ENCODE measurements around the gene SLC12A6.
A peak's percentile ranks its signal among the peaks of the same experiment; 100 is the strongest.

The SLC12A6 gene

DNA sequence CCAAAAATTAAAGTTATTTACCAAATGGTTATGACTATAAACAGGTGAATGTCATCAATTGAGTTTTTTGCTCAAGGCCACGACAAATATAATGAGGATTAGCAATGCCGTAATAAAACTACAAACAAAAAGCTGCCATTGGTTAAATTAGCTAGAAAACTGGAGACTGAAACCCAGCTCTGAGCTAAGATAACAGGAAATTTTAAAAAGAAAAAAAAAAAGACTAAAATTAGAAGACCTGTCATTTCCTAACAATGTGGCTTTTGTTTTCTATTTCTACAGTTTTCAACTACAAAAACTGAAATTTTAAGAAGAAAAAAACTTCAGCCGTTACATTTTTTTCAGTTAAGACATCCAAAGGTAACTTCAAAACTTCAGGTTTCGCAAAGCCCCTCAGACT lies 9.7 kb downstream of the SLC12A6 start:
- DNase-seq, result no peak

DNA sequence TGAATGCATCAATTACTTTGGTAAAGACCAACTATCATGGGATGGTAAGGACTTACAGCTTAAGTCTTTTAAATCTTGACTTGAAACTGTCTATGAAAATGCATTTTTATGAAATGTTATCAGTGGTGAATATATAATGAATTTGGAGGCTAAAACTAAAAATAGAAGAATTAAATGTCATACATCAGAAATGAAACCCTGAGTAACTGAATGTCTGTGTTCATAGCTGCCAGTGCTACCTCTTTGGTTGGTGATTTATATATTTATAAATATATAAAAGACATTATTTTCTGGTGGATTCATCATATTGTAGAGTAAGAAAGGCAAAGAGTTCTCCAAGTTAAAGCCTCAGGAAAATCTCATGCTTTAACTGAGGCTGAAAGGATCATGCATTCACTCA lies 12.2 kb downstream of the SLC12A6 start:
- DNase-seq, result no peak

DNA sequence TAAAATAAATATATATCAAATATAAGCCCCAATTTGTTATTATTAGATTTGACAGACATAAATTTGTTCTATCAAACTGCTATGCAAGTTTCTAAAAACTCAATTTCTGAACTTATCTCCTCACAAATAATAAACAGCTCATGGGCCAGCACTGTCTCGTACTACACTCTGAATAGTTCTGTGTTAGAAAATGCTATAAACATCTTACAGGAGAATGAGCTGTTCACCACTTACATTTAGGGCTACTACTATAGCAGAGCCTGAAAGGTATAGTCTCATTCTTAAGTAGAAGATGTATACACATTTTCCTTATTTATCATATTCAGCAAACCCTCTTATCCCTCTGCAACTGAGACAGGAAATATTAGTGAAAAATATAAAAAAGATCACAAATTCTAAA lies 12.6 kb downstream of the SLC12A6 start:
- no peak for DNase-seq

DNA sequence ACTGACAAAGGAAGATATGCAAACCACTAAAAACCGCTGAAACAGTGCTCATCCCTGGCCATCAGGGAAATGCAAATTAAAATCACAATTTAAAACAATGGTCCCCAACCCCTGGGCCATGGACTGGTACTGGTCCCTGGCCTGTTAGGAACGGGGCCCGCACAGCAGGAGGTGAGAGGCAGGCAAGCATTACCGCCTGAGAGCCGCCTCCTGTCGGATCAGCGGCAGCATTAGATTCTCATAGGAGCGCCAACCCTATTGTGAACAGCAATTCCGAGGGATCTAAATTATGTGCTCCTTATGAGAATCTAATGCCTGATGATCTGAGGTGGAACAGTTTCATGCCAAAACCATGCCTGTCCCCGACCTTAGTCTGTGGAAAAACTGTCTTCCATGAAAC lies 14.4 kb downstream of the SLC12A6 start:
- no peak for DNase-seq

DNA sequence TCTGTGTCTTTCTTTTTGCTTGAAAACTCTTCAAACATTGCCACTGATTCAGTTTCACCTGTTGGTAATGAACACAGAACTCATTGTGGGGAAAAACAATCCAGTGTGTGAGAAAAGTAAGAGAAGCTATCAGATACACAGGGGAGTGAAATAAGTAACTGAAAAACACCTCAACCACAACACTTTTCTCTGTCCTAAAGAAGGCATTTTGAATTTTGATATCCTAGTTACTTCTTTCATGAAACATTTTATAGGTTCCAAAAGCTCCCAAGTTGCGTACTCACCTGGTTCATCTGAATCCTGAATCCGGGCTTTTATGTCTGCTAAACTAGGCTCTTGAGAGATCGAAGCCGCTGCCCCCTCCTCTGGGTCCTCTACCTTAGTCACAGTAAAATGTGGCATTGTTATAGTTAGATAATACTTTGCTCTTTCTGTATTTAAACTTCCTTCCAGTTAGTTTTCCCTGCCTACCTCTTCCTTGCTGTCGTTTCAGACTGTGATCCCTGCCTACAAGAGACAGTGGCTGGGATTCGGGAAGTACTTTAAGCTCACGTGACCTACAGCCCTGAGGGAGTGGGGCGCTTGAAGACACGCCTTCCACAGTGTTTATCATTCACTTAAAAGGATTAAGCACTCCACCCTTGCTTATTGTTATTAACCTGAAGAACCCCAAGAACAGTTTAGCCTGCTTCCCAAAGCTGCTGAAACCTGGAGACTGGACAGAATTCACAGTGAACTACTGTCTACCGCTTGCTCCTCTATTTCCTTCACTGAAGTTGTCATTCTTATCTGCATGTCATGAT lies 19.1 kb downstream of the SLC12A6 start:
- DNase-seq, result no peak

DNA sequence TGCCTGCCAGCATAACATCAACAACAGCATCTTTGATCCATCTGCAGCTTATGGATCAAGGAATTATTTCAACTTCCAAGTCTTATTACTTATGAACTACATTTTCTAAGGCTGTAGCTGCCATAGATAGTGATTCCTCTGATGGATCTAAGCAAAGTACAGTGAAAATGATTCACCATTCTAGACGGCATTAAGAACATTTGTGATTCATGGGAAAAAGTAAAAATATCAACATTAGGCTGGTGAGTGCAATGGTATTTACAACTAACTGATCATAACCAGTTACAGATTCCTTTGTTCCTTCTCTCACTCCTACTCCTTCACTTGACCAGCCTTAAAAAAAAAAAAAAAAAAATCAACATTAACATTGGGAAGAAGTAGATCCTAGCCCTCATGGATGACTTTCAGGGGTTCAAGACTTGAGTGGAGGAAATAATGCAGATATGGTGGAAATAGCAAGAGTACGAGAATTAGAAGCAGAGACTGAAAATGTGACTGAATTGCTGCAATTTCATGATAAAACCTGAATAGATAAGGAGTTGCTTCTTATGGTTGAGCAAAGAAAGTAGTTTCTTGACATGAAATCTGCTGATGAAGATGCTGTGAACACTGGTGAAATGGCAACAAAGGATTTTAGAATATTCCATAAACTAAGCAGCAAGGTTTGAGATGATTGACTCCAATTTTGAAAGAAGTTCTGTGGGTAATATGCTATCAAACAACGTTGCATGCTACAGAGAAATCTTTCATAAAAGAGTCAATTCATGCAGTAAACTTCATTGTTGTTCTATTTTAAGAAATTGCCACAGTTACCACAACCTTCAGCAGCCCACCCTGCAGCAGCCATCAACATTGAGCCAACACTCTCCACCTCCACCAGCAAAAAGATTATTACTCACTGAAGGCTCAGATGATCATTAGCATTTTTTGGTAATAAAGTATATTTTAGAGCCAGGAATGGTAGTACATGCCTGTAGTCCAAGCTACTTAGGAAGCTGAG lies 22.8 kb downstream of the SLC12A6 start:
- DNase-seq, result no peak

DNA sequence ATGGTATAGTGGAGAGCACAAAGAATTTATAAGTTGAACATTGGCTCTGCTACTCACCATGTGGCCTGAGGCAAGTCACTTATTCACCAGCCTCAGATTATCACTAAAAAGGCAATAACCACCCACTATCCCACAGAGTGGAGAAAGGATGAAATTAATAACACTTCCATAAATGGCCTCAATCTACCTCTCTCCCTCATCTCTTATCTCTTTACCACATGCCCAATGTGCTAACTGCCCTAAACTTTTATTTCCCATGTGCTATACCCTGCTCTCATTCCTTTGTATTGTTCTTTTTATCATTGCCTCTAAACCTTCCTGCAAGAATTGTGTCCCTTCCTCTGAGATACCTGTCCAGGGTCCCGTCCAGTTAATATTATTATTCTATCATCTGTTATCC lies 26.0 kb downstream of the SLC12A6 start:
- no peak for DNase-seq

DNA sequence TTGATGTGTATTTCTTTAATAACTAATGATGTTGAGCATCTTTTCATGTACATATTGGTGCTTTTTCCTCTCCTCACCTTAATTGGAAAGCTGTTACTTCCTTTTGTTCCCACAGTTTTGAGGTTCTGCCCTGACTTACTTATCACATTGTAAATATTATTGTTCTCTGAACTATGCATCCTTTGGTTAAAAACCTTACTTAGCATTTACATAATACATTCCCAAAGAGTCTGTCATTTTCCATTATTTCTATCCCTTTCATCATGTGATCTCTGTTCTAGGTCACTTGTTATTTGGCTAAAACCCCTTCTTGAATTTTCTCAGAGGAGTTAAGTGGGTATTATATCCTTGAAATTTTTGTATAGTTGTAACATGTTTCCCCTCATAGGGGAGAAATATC lies 33.0 kb downstream of the SLC12A6 start:
- DNase-seq, result no peak

DNA sequence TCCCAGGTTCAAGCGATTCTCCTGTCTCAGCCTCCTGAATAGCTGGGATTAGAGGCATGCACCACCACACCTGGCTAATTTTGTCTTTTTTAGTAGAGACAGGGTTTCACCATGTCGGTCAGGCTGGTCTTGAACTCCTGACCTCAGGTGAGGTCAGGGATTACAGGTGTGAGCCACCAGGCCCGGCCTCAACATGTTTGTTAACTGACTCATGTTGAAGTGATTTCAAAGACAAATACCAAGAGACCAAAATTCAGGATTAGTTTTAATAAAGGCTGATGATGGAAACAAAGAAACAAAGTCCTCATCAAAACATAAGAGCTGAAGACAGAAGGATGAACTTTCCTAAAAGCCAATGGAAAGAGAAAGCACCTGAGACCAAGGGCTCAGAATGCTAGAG lies 36.5 kb downstream of the SLC12A6 start:
- no peak for DNase-seq

DNA sequence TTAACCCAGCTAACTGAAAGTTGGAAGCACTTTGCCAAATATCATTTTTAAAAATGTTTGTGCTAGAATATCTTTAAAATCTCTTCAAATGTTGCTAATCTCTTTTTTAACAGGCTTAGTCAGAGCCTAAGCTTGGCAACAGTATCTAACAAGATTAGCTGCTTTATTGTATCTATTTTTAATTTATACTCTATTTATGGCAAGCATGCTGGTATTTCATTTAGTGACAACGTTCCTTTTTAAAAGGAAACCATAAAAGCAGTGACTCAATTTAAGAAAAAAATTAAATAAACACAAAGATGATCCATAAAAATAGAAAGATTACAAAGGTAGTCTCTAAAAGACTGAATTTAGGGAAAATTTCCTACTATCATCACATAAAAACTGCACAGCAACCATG lies 40.5 kb downstream of the SLC12A6 start:
- DNase-seq, result no peak

DNA sequence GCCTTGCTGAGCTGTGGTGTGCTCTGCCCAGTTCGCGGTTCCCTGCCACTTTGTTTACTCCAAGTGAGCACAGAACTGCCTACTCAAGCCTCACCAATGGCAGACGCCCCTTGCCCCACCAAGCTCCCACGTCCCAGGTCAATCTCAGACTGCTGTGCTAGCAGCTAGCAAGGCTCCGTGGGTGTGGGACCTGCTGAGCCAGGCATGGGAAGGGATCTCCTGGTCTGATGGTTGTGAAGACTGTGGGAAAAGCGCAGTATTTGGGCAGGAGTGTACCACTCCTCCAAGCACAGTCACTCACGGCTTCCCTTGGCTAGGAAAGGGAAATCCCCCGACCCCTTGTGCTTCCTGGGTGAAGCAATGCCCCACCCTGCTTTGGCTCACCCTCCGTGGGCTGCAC lies 45.0 kb downstream of the SLC12A6 start:
- no peak for DNase-seq

DNA sequence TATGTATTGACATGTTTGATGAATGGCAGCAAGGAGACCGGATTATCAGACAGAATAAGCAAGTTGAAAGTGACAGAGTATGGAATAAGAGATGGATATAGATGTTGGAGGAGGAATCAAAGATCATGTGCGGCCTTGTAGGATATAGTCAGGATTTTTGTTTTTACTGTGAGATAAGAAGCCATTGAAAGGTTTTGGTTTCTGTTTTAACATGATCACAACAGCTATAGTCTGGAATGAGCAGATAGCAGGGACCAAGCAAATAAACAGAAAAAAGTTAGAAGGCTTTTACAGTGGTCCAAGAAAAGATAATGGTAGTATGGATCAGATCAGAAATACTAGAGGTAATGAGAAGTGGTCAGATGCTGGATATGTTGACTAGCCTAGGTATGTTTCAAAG lies 52.6 kb downstream of the SLC12A6 start:
- no peak for DNase-seq

DNA sequence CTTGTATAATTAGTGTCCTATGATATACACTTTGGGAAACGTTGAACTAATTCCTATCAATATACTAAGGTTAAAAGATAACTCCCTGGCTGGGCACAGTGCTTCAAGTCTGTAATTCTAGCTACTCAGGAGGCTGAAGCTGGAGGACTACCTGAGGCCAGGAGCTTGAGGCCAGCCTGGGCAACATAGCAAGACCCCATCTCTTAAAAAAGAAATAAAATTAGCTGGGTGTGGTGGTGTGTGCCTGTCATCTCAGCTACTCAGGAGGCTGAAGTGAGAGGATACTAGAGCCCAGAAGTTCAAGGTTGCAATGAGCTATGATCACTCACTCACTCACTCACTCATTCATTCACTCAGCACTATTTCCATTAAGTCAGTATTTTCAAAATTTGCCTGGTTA lies 55.2 kb downstream of the SLC12A6 start:
- no peak for DNase-seq

DNA sequence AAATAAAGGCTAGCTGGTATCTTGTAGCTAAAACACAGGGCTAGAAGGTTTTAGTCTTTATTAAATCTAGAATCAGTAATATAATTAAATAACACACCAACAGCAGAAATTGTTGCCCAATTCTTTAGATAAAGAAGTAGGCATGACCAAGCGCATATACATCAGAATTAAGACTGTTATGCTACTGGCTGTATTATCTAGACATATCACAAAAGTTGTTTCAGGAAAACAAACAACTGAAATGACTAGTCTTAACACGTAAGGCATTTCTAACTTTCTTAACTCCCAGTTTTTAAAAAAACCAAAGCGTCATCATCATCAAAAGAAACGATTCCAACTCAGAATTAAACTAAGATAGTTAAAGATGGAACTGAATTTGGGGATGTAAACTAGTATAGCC lies 57.4 kb downstream of the SLC12A6 start:
- no peak for DNase-seq

DNA sequence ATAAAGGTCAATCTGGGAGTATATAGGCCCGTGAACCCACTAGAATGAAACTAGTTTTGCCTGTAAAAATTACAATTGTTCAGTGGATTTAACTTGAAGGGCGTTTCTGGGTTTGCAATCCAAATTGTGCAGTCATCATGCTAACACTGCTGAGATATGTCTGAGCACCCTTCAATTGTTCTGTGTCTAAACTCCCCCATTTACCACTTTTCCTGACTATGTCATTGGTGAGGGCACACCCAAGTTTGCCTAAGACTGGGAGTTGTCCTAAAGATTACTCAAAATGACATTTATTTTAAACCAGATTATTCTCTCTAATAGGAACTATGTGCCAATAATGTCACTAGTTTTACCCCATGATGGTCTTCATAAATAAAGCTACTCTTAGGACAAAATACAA lies 58.2 kb downstream of the SLC12A6 start:
- no peak for DNase-seq

DNA sequence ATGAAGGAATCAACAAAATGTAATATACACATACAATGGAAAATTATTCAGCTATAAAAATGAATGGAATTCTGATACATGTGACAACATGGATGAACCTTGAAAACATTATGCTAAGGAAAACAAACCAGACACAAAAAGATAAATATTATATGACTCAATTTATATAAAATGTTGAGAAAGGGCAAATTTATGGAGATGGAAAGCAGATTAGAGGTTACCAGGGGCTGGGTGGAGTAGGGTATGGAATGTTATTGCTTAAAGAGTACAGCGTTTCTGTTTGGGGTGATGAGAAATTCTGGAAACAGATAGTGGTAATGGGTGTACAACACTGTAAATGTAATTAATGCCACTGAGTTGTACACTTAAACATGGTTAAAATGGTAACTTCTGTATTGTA lies 61.9 kb downstream of the SLC12A6 start:
- no peak for DNase-seq

DNA sequence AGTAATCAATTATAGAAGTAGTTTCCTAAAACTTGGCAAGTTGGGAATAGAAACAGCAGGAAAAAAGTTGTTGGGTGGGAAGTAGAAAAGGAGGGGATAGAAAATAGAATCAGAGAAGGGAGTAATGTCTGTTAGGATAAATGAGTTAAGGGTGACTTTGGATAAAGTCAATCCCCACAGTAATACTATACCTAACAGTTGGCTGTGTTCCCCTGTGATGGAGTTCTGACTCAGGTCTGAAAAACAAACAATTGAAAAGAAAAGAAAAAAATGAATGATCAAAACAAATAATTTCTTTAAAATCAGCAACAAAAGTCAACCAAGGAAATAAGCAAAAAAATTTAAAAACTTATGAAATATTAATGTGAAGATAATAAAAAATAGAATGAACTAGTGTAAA lies 62.4 kb downstream of the SLC12A6 start:
- no peak for DNase-seq

DNA sequence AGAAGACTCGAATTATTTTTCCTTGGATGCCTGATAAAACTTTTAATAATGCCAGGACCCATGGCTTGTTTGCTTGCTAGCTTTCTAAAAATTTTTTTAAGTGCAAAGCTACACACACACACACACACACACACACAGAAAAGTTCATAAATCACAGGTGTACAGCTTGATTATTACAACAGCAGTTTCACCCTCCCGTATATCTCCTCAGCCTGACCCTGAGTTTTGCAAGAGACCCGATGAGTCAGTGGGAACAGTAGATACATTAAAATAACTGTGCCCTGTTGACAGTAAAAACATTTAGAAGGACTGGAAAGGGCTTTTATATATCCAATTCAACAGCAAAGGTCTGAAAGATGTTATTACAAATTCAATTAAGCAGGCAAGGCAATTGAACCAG lies 66.1 kb downstream of the SLC12A6 start:
- DNase-seq, result peak; percentile 1

DNA sequence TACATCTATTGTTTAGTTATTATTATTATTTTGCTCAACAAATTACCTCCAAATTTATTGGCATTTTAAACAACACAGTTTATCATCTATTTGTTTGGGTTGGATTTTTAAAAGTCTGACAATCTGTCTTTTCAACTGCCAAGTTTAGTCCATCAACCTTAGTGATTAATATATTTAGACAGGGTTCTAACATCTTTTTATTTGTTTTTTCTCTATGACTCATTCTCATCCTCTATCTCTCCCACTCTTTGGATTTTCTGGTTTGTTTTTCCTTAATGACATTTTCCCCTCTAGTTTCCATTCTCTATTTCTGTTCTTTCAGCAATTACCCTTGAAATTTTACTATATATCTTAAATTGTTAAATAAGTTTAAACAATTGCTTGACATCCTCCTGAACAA lies 70.8 kb downstream of the SLC12A6 start:
- no peak for DNase-seq

DNA sequence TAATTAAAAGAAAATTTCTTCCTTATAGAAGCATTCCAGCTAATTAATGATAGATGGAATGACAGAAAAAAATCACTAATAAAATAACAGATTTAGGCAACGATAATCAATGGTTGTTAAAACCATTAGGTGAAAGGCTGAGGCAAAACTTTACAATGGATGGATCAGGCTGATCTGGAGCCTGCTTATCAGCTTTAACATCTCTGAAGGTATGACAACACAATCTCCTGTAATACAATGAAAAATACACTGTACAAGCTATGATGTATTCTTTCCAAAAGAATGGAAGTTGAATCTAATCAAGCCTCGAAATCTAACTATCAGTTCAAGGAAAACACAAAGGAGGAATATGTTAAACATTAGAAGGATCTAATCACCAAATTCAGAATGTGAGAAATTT lies 73.5 kb downstream of the SLC12A6 start:
- no peak for DNase-seq

DNA sequence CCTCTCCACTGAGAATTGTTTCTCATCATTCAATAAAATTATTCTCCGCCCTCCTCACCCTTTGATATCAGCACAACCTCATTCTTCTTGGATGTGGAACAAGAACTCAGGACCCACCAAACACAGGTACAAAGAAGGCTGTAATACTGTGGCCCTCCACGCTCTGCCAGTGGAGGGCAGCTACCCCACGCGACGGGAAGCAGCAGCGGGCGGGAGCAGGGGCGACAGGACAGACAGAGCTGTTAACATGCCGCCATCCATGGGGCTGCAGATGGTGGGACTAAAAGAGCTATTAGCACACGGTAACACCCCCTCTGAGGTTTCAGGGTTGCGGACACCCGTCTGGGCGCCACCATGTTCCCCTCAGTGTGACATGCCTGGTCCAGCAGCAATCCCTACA lies 75.2 kb downstream of the SLC12A6 start:
- no peak for DNase-seq

DNA sequence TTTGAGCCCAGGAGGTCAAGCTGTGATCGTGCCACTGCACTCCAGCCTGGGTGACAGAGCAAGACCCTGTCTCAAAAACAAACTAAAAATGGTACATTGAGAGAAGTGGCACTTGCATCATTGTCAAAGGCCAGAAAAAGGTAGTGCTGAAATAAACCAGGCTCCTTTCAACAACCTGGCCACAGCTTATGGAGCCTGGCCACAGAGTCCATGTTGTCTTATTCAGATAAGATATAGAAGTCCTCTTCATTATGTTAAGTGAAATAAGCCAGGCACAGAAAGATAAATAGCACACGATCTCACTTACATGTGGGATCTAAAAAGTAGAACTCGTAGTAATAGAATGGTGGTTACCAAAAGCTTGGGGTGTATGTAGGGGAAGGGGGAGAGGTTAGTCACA lies 78.0 kb downstream of the SLC12A6 start:
- DNase-seq, result no peak

DNA sequence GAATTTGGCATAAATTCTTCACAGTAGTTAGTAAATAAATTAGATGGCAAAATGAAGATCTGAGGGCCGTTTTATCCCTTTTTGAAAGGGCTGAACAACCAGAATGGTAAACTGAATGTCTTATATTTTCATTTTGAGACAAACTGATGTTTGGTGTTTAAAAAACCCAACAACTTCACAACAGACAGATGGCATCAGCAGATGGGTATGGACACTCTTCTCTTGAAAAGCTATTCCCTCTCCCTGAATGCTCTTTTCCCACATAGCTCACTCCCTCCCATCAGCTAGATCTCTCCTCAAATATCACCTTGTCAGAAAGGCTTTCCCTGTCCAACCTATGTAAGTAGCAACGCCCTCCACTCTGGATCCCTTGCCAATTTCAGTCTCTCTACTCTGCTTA lies 79.4 kb downstream of the SLC12A6 start:
- DNase-seq, result no peak

DNA sequence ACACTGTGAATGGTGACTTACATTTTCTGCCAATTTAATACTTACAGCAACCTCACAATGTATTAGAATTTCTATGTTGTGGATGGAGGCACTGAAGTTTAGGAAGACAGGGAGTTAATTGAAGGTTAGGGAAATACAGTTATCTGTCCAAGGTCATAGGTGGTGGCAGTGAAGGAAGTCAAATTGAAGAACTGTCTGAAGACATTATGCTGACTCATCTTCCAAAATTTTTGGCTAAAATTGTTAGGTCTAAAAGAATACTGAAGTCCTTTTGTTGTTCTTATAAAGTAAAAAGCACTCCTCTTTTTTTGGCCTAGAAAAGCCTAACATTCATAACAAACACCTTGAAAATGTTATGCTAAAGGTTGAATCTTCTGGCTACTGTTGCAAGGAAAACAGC lies 85.0 kb downstream of the SLC12A6 start:
- DNase-seq, result no peak
